NCI-H510A treated with DMSO at 0.1 percent for 48 hours (cell line): ENCODE data around the gene ADGRB2.

Experiments
- DNase-seq: peaks from one replicate; lab custom pipeline; 2025; lab: John Stamatoyannopoulos, UW

Gene ADGRB2

DNA sequence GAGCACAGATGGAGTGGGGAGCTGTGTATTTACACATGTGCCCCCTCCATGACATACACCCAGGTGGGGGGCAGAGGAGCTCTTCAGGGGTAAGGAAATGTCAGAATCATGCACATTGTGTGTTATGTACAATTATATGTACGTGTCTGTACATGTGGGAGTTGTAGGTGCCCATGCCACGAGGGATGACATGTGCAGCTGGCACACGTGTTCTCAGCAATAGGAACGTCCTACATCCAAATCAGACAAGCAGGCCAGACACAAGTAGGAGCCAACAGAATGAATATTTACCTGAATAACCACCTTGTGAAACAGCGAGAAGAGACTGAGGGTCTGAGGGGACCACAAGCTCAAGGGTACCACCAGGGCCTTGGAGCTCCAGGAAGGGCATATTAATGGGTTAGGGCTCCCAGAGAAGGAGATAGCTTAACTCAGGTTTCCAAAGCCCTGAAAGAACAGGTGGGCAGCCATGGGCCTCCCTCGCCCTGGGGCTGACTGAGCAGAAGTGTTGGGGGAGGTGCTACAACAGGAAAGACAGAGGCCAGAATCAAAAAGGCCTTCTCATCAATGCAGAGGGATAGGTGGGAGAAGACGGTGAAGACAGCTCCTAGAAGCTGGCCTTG is 63.6 kb downstream of the ADGRB2 start:
- no peak for DNase-seq

DNA sequence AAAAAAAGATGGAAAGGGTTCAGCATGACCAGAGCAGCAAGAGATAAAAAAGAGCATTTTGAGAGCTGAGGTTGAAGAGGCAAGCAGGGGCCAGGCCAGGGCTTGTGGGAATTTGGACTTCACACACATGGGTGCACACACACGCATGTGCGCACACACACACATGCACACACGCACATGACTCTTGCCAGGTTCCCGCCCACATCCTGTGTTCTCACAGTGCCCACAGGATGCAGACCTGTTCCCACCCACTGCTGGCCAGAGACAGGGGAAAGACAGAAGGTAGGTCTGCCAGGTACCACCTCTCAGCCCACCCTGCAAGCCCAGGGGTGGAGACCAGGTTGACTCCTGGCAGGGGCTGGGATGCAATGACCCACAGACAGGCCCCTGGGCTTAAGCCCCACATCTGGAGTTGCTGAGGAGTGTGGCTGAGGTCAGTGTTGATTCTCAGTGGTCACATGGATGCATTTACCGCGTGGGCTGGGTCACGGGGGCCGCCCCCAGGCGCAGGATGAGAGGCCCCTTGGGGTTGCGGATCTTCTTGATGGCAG is 64.7 kb downstream of the ADGRB2 start:
- no peak for DNase-seq

DNA sequence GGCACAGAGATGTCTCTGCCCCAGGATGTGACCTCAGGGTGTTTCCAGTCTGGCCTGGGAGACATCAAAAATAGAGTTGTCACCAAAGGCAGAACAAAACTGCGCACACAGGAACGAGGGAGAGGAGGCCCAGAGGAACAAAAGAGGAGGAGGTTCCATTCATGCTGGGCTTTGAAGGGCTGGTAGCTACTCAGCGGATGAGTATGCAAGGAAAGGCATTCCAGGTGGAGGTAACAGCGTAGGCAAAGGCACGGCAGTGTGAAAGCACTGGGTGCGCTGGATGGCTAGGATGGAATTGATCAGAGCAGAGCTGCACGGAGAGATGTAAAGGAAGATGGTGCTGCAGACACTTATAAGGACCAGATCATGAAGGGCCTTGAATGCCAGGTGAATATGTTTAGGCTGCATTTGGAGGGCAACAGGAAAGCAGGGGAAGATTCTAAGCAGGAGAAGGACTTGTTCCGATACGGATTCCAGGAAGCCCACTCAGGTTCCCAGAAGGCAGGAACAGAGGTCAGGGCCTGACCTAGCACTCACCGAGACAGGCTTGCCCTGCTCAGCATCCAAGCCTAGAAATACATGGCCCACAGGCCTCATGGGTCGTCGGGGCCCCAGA is 66.7 kb downstream of the ADGRB2 start:
- DNase-seq: no peak

DNA sequence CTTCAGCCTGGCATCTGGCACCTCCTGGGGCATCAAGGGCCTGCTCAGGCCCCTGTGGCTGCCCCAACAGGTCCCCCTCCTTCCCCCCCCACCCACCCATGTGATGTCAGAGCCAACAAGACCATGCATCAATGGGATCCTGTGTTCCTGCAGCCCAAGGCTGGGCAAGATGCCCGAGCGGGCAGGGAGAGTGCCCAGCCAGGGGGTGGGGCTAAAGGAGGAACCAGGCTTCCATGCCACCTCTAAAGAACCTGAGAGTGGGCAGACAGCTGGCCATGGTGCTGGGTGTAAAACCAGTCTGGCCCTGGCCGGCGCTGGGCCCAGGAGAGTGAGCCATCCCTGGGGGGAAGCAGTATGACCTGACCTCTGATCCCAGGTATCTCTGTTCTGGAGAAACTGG is 67.9 kb downstream of the ADGRB2 start:
- no peak for DNase-seq

DNA sequence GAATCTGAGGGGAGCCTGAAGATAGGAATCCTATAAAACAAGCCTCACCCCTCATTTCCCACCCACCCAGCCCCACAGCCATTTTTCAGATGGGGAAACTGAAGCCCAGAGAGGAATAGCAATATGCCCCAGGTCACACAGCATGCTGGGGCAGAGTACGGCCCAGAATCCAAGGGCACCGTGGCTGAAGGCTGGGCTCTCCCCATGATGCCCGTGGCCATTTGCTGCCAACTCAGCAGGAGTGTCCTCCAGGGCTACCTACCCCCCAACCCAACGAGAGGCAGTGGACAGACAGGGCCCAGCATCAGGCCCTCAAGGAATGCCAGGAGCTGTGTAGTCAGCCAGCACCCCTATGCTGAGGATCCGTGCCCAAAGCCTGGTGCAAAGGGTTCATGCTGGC is 68.8 kb downstream of the ADGRB2 start:
- DNase-seq: no peak

DNA sequence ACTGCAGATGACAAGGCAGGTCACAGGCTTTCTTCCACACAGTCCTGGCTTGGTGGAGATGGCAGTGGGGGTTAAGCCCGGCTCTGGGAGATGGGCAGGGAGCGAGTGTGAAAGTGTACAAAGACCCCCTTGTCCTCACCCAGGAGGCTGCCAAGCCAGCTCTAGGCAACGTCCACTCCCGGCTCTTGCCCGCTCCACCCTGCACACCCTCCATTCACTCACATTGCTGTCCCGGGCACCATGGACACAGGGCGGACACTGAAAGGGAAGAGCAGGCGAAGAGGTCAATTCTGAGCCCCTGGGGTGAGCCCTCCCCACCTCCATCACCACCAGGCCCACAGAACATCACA is 69.2 kb downstream of the ADGRB2 start:
- no peak for DNase-seq

DNA sequence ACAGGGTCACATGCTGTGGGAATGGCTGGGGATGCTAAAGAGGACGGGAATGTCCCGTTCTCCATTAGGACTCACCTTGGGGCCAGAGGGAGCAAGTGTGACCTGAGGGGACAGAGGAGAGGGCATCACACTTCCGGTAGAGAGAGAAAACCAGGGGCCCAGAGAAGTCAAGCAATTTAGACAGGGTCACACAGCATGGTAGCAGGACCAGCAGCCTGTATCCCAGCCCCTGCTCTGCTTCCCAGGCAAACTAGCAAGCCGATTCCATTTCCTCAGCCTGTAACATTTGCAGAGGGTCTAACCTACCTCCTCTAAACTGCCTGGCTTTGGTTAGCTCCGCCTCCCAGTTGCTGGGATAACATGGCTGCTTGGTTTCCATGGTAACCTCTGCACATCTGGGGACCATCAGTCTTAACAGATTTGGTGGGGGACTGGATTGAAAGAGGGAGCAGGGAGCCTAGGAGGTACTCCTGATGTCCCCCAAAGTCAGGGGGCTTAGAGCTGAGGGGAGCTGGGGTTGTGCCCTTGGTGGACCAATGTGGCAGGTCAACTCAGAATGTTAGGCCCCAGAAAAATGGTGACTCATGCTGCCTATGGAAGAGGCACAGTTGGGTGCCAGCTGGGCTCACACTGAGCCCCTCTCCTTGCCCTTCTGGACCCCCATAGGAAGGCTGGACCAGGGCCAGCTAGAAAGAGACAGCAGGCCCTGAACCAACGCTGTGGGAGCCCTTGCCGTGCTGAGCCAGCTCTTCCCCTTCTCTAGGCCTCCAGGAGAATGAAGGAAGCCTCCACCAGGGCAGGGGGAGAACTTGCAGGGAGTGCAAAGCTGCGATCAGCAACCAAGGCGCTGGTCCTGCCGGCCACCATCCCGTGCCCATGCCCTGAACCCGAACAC is 69.8 kb downstream of the ADGRB2 start:
- no peak for DNase-seq

DNA sequence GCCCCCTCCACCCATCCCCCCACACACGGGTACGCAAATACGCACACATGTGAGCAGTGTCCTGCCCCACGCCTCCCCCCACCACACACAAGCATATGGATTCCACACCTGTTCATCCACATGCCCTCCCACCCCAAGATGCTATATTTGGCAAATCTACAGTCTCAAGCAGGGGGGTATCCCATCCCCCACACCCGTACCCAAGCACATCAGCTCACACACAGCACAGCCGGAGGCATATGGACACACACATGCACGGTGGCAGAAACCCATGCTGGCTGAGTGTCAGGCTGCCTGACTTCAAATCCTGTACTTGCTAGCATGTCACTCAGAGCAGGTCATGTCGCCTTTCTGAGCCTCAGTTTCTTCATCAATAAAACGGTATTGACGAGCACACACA is 70.9 kb downstream of the ADGRB2 start:
- DNase-seq: no peak

DNA sequence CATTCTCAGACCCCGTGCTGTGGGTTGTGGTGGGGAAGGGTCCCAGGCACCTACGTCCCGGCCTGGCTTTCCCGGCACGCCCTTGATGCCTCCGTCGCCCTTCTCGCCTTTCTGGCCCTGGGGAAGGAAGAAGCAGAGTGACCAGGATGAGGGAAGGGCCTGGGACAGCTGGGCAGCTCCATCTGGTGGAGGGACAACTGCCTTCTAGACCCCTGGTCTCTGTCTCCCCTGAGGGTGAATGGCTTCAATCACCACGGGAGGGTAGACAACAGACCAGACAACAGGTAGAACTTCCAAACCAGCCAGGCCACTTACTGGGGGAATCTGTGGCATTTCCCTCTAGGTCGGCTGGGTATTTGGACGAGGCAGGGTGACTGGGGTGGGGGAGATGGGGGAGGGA is 72.2 kb downstream of the ADGRB2 start:
- DNase-seq: no peak

DNA sequence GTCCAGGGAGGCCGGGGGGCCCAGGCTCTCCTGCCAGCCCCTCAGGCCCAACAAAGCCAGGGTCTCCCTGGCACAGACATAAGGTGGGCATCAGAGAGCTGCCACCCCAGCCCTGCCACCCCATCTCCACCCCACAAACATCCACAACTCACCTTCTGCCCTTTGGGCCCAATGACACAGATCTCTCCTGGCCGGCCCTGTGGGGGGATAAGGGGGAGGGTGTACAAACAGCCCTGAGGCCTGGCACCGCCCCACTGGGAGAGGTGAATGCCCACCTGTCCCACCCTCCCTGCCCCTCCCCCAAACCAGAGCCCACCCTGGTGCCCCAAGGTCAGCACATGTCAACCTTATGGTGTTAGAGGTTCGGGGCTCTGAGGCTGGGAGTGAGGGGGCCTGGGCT is 72.7 kb downstream of the ADGRB2 start:
- no peak for DNase-seq

DNA sequence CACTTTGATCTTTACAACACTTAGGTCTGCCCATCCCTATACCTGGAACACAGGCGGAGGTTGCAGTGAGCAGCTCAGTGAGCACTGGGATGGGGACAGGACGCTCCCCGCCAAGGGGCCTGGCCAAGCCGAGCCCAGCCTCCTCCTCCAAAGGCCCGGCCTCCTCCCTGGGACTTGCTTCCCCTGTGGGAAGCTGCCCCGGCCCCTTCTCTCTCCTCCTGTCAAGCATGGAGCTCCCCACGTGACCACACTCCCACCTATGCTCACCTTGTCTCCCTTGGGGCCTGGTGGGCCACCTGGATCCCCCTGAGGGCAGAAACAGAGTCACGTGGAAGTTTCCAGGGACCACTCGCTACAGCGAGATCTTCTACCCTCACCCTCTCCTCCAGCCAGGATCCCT is 73.2 kb downstream of the ADGRB2 start:
- DNase-seq: no peak

DNA sequence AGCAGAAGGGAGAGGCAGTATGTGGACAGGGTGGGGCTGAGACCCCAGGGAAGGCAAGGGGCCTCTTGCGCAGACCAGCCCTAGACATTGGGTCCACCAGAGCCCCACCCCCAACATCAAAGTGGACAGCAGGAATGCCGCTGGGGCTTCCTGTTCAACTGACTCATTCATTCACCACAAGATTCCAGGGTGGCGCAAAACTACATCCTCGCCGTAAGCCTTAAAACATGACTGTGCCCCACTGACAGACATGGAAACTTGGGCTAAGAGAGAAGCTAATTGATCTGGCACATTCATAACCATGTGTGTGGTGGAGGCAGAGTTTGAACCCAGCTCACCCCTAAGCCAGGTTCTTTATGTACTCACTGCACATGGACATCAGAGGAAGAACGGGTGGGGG is 74.3 kb downstream of the ADGRB2 start:
- DNase-seq: no peak

DNA sequence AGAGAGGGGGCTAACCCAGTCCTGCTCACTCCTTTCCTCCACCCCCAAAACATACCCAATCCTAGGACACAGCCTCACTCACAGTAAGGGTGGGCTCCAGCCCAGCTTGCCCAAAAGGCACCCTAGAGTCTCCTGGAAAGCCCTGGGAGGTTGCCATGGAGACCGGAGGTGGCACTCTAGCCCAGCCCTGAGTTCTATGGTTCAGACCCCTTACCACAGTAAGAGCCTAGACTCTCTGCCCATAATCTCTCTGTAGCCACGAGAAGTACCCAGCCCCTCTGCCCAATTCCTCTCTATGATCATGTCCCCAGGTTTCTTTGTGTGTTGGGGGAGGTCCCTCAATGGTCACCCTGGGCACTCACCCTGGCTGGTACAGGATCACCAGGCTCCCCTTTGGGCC is 74.8 kb downstream of the ADGRB2 start:
- DNase-seq: no peak

DNA sequence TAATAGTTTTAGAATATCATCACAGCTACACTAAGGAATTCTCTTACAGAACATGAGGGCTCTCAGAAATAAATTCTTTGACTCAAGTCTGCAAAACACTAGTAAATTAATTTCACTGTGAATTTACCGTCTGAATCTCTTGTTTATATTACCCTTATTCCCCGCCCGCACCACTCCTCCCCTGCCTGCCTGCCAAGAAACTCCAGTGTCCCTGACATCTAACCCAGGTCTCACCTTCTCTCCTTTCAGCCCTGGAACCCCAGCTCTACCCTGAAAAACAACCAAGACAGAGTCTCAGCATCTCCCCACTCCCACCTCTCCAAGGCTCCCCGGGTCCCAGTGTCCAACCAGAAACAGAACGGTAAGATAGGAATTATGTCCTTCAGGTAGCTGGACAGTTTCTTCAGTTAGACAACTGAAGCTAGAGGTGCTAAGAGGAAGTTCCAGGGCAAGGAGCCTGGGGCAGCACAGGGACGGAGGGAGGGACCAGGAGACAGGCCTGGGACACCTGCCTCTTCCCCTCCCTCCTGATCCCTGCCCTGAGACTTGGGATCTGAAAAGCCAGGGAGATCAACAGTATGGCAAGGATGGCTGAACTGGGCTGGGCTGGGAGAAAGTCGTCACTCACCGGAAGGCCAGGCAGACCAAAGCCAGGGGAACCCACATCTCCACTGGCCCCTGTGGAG is 75.8 kb downstream of the ADGRB2 start:
- no peak for DNase-seq

DNA sequence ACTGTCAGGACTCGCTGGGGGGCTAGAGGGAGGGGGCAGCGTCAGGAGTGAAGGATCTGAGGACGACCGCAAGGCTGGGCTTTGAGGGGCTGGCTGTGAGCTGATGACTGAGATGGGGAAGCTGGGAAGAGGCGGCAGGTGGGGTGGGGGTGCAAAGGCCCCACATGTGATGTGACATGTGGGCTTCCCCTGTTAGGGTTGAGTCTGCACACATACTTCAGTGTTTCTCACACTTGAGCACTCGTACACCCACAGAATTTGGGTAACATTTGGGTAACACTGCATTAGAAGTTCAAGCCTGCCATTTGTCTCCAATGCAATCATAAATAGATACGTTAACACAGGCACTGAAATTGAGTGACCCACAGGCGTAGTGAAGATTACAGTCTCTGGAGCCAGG is 76.5 kb downstream of the ADGRB2 start:
- DNase-seq: no peak

DNA sequence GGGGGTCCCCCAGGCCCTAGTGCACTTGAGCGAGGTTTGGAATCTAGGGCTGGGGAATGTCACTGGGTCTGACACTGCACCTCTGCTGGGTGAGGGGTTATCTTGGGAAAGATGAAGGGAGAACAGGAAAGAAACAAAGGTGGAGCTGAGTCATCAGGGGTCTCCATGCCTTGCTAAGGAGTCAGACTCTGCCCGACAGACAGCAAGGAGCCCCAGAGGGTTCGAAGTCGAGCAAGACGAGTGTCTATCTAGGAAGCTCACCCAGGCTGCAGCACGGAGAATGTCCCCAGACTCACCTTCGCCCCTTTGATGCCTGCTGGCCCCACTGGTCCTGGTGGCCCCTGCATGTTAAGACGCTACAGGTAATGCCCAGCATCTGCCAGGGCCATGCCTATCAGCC is 78.3 kb downstream of the ADGRB2 start:
- no peak for DNase-seq

DNA sequence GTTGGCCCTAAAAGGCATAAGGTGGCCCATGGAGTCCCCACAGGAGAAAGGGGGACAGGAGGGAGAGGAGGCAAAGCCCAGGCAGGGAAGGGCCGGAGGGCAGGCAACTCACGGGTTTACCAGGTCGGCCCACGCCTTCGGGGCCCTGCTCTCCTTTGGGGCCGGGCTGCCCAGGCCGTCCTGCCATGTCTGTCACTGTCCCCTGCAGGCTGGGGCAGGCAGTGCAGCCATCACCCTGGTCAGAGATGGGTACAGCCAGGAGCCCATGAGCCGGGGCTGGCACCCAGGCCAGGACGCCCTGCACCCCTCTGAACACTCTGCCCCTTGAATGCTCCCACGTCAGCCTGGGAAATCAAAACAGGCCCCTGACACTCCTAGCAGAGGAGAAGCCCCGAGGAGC is 80.1 kb downstream of the ADGRB2 start:
- DNase-seq: no peak

DNA sequence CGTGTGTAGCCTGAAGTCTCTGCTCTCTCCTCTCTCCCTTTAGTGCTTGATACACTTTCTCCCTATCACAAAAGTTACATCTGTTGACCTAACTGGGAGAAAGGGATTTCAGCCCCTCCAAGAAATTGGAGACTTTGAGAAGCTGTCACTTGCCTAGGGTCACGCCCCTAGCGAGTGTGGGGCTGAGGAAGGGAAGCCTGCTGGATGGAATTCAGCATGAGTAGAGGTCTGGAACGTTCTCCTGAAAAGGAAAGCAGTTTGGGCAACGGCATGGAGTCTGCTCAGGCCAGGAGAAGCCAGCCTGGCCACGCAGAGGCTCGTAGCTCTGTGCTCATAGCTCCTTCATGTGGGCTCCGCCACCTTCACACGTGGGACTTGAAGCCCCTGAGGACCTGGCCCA is 82.7 kb downstream of the ADGRB2 start:
- no peak for DNase-seq

DNA sequence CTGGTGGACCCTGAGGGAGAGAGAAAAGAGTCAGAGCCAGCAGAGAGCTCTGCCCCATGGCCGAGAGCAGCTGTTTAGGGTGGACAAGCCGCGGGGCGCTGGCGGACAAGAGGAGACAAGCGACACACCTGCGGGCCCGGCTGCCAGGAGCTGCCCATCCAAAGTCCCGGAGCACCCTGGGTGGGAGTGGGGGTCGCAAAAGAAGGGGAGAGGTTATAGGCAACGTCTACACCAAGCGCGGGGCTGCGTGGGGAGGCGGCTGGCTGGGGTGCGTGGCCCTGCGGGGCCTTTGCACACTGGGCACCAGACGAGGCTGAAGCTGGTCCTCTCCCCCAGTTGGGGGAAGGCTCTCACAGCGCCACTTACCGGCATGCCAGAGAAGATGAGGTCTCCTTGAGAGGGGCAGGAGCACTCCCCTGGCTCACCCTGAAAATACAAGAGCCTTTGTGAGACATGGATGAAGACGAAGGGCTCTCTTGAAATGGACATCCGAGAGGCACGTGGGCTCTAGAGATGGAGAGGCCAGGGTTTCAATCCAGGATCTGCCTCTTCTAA is 84.4 kb downstream of the ADGRB2 start:
- no peak for DNase-seq

DNA sequence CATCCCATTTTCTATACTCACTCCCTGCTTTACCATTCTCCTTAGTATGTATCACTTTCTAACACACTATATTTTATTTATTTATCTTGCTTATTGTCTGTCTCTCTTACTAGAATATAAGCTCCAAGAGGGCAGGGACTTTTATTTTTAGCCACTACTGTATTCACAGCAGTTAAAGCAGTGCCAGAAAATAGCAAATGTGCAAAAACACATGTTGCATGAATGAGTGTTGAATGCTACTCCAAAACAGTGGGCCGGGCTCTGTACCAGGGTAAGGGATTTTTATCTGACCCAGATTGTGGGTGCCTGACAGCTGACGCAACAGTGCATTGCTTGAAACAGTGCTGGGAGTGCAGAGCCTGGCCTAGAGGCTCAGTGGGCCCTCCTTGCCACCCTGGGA is 85.0 kb downstream of the ADGRB2 start:
- DNase-seq: no peak

DNA sequence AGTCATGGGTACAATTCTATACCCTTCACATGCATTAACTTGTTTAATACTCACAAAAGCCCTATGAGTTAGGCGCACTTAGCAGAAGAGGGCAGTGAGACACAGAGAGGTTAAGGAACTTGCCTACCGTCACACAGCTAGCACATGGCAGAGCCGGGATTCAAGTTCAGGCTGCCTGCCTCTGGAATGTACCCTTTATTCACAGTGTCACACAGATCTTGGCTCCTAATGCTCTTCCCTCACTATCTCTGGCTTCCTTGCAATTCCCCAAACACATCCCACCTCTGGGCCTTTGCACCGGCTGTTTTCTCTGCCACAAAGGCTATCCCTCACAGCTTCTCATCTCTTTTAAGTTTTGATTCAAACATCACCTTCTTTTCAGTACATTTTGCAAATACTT is 85.5 kb downstream of the ADGRB2 start:
- DNase-seq: no peak

DNA sequence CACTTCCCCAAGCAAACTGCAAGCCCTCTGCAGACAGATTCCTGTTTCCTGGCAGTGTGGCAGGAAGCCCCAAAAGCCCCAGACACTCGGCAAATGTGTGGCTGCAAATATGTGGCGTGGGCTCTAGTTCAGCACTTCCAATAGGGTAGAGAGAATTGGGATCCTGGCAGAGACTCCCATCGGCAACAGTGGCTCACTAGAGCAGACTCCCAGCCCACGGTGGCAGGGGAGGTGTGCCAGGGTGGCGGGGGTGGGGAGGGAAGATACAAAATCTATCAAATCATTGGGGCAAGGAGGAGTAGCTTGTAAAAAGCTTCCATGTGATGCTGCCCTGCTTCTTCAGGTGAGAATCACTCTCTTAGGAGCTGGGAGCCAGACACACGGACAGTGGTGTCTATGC is 86.2 kb downstream of the ADGRB2 start:
- DNase-seq: no peak
